Astrocyte (in vitro differentiated cells and primary cell): ENCODE data around the gene PRRT1. TPM values are rescaled to one million over a fixed set of nuclear protein-coding genes. Genes with fewer than 3 reads are reported as not detected.

Experiments
- DNase-seq: peaks from one replicate; pipeline ENCODE4 v3.0.0-alpha.2; 2010; ENCODE audit warnings: low read depth
- FAIRE-seq: peaks from 2 replicates; lab custom pipeline; 2011; peaks lifted over from hg19 to GRCh38; lab: Jason Lieb, UNC
- H2AFZ ChIP-seq: 2 replicates; pipeline ENCODE4 v1.6.0; 2012; ENCODE audit warnings: low read depth, low read length, inconsistent platforms
- H3K27ac ChIP-seq: 2 replicates; pipeline ENCODE4 v1.5.1; 2011; ENCODE audit warnings: low read depth, low read length, inconsistent platforms
- H3K27me3 ChIP-seq: 2 replicates; pipeline ENCODE4 v1.6.0; 2011; ENCODE audit warnings: low read length, inconsistent platforms; ENCODE audit not compliant: insufficient read depth
- H3K36me3 ChIP-seq: 2 replicates; pipeline ENCODE4 v1.5.1; 2011; ENCODE audit warnings: low read length, inconsistent platforms; ENCODE audit not compliant: insufficient read depth
- H3K4me1 ChIP-seq: 2 replicates; pipeline ENCODE4 v1.5.1; 2011; ENCODE audit warnings: low read length, inconsistent platforms; ENCODE audit not compliant: insufficient read depth
- H3K4me2 ChIP-seq: 2 replicates; pipeline ENCODE4 v1.6.0; 2012; ENCODE audit warnings: low read length, inconsistent platforms
- H3K4me3 ChIP-seq: 2 replicates; pipeline ENCODE4 v1.5.1; 2011; ENCODE audit warnings: low read depth, mild to moderate bottlenecking, low read length, inconsistent platforms; ENCODE audit not compliant: insufficient read depth
- H3K79me2 ChIP-seq: 2 replicates; pipeline ENCODE4 v1.6.0; 2012; ENCODE audit warnings: mild to moderate bottlenecking, low read length, inconsistent platforms; ENCODE audit not compliant: insufficient read depth
- H3K9ac ChIP-seq: 2 replicates; pipeline ENCODE4 v1.6.0; 2012; ENCODE audit warnings: mild to moderate bottlenecking, low read length, inconsistent platforms
- H3K9me3 ChIP-seq: 2 replicates; pipeline ENCODE4 v1.5.1; 2012; ENCODE audit warnings: low read depth, mild to moderate bottlenecking, low read length, inconsistent platforms; ENCODE audit not compliant: insufficient read depth
- H4K20me1 ChIP-seq: 2 replicates; pipeline ENCODE4 v1.6.0; 2012; ENCODE audit warnings: low read length, inconsistent platforms; ENCODE audit not compliant: insufficient read depth
- H3K27ac Mint-ChIP-seq: one replicate; pipeline ENCODE4 v1.8.0; 2021; ENCODE audit warnings: mild to moderate bottlenecking, mixed read lengths; ENCODE audit not compliant: unreplicated experiment
- H3K27me3 Mint-ChIP-seq: one replicate; pipeline ENCODE4 v1.8.0; 2021; ENCODE audit warnings: low read depth, mixed read lengths; ENCODE audit not compliant: unreplicated experiment
- H3K36me3 Mint-ChIP-seq: one replicate; pipeline ENCODE4 v1.8.0; 2021; ENCODE audit warnings: low read depth, mixed read lengths; ENCODE audit not compliant: unreplicated experiment
- H3K4me1 Mint-ChIP-seq: one replicate; pipeline ENCODE4 v1.8.0; 2021; ENCODE audit warnings: low read depth, mixed read lengths; ENCODE audit not compliant: unreplicated experiment
- H3K4me3 Mint-ChIP-seq: one replicate; pipeline ENCODE4 v1.8.0; 2021; ENCODE audit warnings: mild to moderate bottlenecking, moderate library complexity, mixed read lengths; ENCODE audit not compliant: unreplicated experiment
- H3K9me3 Mint-ChIP-seq: one replicate; pipeline ENCODE4 v1.8.0; 2021; ENCODE audit warnings: mild to moderate bottlenecking, mixed read lengths; ENCODE audit not compliant: unreplicated experiment
- CTCF ChIP-seq: IDR thresholded peaks from 2 replicates; pipeline ENCODE4 v1.5.1; 2011; ENCODE audit warnings: low read depth, mild to moderate bottlenecking, inconsistent platforms, low read length, moderate library complexity; ENCODE audit not compliant: insufficient read depth
- EZH2 ChIP-seq: IDR thresholded peaks from 2 replicates; pipeline ENCODE4 v1.6.1; 2012; ENCODE audit warnings: mild to moderate bottlenecking, low read length, inconsistent platforms; ENCODE audit not compliant: insufficient read depth
- total RNA-seq: library from RNA; stranded (reverse); gene quantifications from 2 replicates; pipeline ENCODE4 v1.2.1, GENCODE V29; 2021

Gene PRRT1
- total RNA-seq, 1 donor from 2014 or later = 0.45 TPM

- H3K36me3 ChIP-seq = no peaks in the 10 kb centered on the region
- H3K9ac ChIP-seq = peak within 1 kb of the TSS; percentile 98
- Mint-ChIP-seq H3K4me1 (peaks cover 35% of the 10 kb centered on the region), H3K4me3 (peak within 1 kb of the TSS; percentile 97), H3K9me3 (no peaks in the 10 kb centered on the region), H3K27me3 (no peaks in the 10 kb centered on the region), H3K36me3 (peaks cover 7% of the 10 kb centered on the region), H3K27ac (peak within 1 kb of the TSS; percentile 99)
- peak within 1 kb of the TSS; percentile 86 for H3K4me3 ChIP-seq
- no peak for FAIRE-seq
- H4K20me1 ChIP-seq = peaks cover 31% of the 10 kb centered on the region
- peaks cover 33% of the 10 kb centered on the region for H3K4me1 ChIP-seq
- H3K79me2 ChIP-seq = peaks cover 51% of the 10 kb centered on the region
- TF ChIP-seq EZH2 = no peak
- no peak for TF ChIP-seq CTCF
- peak within 1 kb of the TSS; percentile 91 for H3K27ac ChIP-seq
- peak within 1 kb of the TSS; percentile 77 for H2AFZ ChIP-seq
- peak within 1 kb of the TSS; percentile 95 for H3K4me2 ChIP-seq
- no peaks in the 10 kb centered on the region for H3K27me3 ChIP-seq
- peak; percentile 95 for DNase-seq
- H3K9me3 ChIP-seq = no peaks in the 10 kb centered on the region
These were observed 24.2 kb upstream of the PRRT1 start, which contains the start of gene AGPAT1 for GRCh38 chr6:32175711-32176475. Gene AGPAT1 (minus strand): TSS chr6:32176084. CDS start chr6:32171496, 4,588 bp downstream.

- H3K4me1 Mint-ChIP-seq = peaks cover 35% of the 10 kb centered on the region
- H3K36me3 ChIP-seq = peaks cover 5% of the 10 kb centered on the region
- no peaks in the 10 kb centered on the region for H3K9me3 ChIP-seq
- peaks cover 31% of the 10 kb centered on the region for H4K20me1 ChIP-seq
- peak overlapping the region; percentile 68 for H3K27ac ChIP-seq
- peaks cover 51% of the 10 kb centered on the region for H3K79me2 ChIP-seq
- no peaks in the 10 kb centered on the region for H3K9me3 Mint-ChIP-seq
- no peak for TF ChIP-seq CTCF
- TF ChIP-seq EZH2 = no peak
- peak overlapping the region; percentile 86 for H3K4me3 ChIP-seq
- FAIRE-seq = no peak
- H3K9ac ChIP-seq = peak overlapping the region; percentile 98
- peak overlapping the region; percentile 97 for H3K4me3 Mint-ChIP-seq
- H2AFZ ChIP-seq = peak overlapping the region; percentile 51
- peak overlapping the region; percentile 30 for H3K27ac Mint-ChIP-seq
- peak overlapping the region; percentile 95 for H3K4me2 ChIP-seq
- no peaks in the 10 kb centered on the region for H3K27me3 Mint-ChIP-seq
- peaks cover 8% of the 10 kb centered on the region for H3K36me3 Mint-ChIP-seq
- peaks cover 37% of the 10 kb centered on the region for H3K4me1 ChIP-seq
- H3K27me3 ChIP-seq = no peaks in the 10 kb centered on the region
- DNase-seq = no peak
These were observed 23.6 kb upstream of the PRRT1 start for GRCh38 chr6:32175322-32175710.

GRCh38 chr6:32174416-32174815 is 22.7 kb upstream of the PRRT1 start:
- DNase-seq = no peak
- H3K4me1 ChIP-seq = peaks cover 42% of the 10 kb centered on the region
- FAIRE-seq = no peak
- peaks cover 31% of the 10 kb centered on the region for H4K20me1 ChIP-seq
- no peak overlapping the region for H2AFZ ChIP-seq
- no peaks in the 10 kb centered on the region for H3K9me3 ChIP-seq
- no peak overlapping the region for H3K27ac ChIP-seq
- peaks cover 15% of the 10 kb centered on the region for H3K36me3 Mint-ChIP-seq
- H3K4me1 Mint-ChIP-seq = peaks cover 35% of the 10 kb centered on the region
- H3K27me3 ChIP-seq = no peaks in the 10 kb centered on the region
- peak overlapping the region; percentile 97 for H3K4me3 Mint-ChIP-seq
- H3K79me2 ChIP-seq = peaks cover 49% of the 10 kb centered on the region
- H3K27ac Mint-ChIP-seq = no peak overlapping the region
- no peaks in the 10 kb centered on the region for H3K9me3 Mint-ChIP-seq
- H3K4me2 ChIP-seq = peak overlapping the region; percentile 95
- H3K9ac ChIP-seq = no peak overlapping the region
- H3K27me3 Mint-ChIP-seq = no peaks in the 10 kb centered on the region
- peaks cover 12% of the 10 kb centered on the region for H3K36me3 ChIP-seq
- H3K4me3 ChIP-seq = peak overlapping the region; percentile 86
- TF ChIP-seq EZH2 (no peak), CTCF (no peak)
